Epithelial cell of proximal tubule (primary cell): ENCODE results near the gene FRMPD2. TPM values are rescaled to one million over a fixed set of nuclear protein-coding genes. Genes with fewer than 3 reads are reported as not detected.

Experiments
- DNase-seq: peaks from one replicate; pipeline ENCODE4 v3.0.0-alpha.2; 2011; ENCODE audit warnings: low read depth
- H3K4me3 ChIP-seq: 2 replicates; pipeline ENCODE4 v1.5.1; 2011; ENCODE audit warnings: low read depth, mild to moderate bottlenecking, low read length
- CTCF ChIP-seq: conservative IDR thresholded peaks from 2 replicates; pipeline ENCODE4 v1.5.1; 2012; ENCODE audit warnings: low read depth, mild to moderate bottlenecking, low read length
- total RNA-seq: library from RNA; depleted of rRNA; stranded (reverse); fragments of >200 nt; gene quantifications from 2 replicates; pipeline ENCODE4 v1.2.3, GENCODE V29; 2015

The FRMPD2 gene
- total RNA-seq, 1 donor from 2014 or later = under 0.01 TPM

- no peak overlapping the region for H3K4me3 ChIP-seq
- no peak for DNase-seq
- no peak for TF ChIP-seq CTCF
Measured at GRCh38 chr10:48266528-48266927, 8.0 kb downstream of the FRMPD2 start.

- no peak for TF ChIP-seq CTCF
- no peak overlapping the region for H3K4me3 ChIP-seq
- DNase-seq = no peak
Measured at GRCh38 chr10:48258105-48258504, 16.4 kb downstream of the FRMPD2 start.

- H3K4me3 ChIP-seq = no peak overlapping the region
- no peak for DNase-seq
- no peak for TF ChIP-seq CTCF
Measured at GRCh38 chr10:48257407-48257961, 17.0 kb downstream of the FRMPD2 start.

GRCh38 chr10:48255722-48256121 lies 18.8 kb downstream of the FRMPD2 start:
- no peak for TF ChIP-seq CTCF

GRCh38 chr10:48254750-48255512 lies 19.6 kb downstream of the FRMPD2 start:
- TF ChIP-seq CTCF = no peak
- DNase-seq = peak; percentile 52
- no peak overlapping the region for H3K4me3 ChIP-seq

More at GRCh38 chr10:48255722-48256121, 18.8 kb downstream of the FRMPD2 start:
- no peak for DNase-seq
- H3K4me3 ChIP-seq = no peak overlapping the region

- TF ChIP-seq CTCF = no peak
- DNase-seq = peak; percentile 91
Measured at GRCh38 chr10:48253970-48254657, 20.4 kb downstream of the FRMPD2 start.

More at GRCh38 chr10:48253970-48254657, 20.4 kb downstream of the FRMPD2 start:
- no peak overlapping the region for H3K4me3 ChIP-seq
